AG04450 (cell line): ENCODE data around the gene ERBIN. TPM values are rescaled to one million over a fixed set of nuclear protein-coding genes. Genes with fewer than 3 reads are reported as not detected.

ENCODE experiments used
- CTCF ChIA-PET: fragments of 300-600, 350-600 bp; formaldehyde crosslinking; extraction: SDS; loops from one replicate; lab custom pipeline; 2022; ENCODE audit warnings: antibody characterized with exemption, inconsistent platforms; lab: Charles Lee
- POLR2A ChIA-PET: fragments of 350-600 bp; formaldehyde crosslinking; extraction: SDS; loops from one replicate; lab custom pipeline; 2021; ENCODE audit warnings: antibody characterized with exemption, inconsistent platforms; lab: Yijun Ruan, JAX
- DNase-seq: peaks from one replicate; pipeline ENCODE4 v3.0.0-alpha.2; 2011; ENCODE audit warnings: low read depth, low spot score
- H3K27ac ChIP-seq: one replicate; pipeline ENCODE4 v1.5.1; 2012; ENCODE audit warnings: low read depth, low read length, control low read depth
- H3K27me3 ChIP-seq: one replicate; pipeline ENCODE4 v1.6.0; 2012; ENCODE audit warnings: low read length; ENCODE audit not compliant: control insufficient read depth, insufficient read depth
- H3K4me3 ChIP-seq: 2 replicates; pipeline ENCODE4 v1.5.1; 2011; ENCODE audit warnings: mild to moderate bottlenecking, low read depth, low read length, control low read depth
- H3K9me3 ChIP-seq: 2 replicates; pipeline ENCODE4 v1.5.1; 2012; ENCODE audit warnings: low read length; ENCODE audit not compliant: control insufficient read depth, insufficient read depth
- CTCF ChIP-seq: IDR thresholded peaks from 2 replicates; pipeline ENCODE4 v1.5.1; 2011; ENCODE audit warnings: low read depth, low read length, control low read depth, inconsistent platforms
- polyA plus RNA-seq: library from polyadenylated mRNA; depleted of rRNA; stranded (reverse); fragments of >200 nt; gene quantifications from 2 replicates; pipeline ENCODE4 v1.2.3, GENCODE V29; 2011

The ERBIN gene
- polyA plus RNA-seq, 1 experiment: 64.8 TPM

GRCh38 chr5:66072031-66072430 lies 145.7 kb downstream of the ERBIN start:
- Histone ChIP-seq H3K27me3 (no peaks in the 10 kb centered on the region), H3K9me3 (no peaks in the 10 kb centered on the region), H3K27ac (no peak overlapping the region), H3K4me3 (no peak overlapping the region)
- no peak for TF ChIP-seq CTCF
- no peak for DNase-seq
- POLR2A ChIA-PET: no interaction called here
- CTCF ChIA-PET: no interaction called here

- POLR2A ChIA-PET: no interaction called here
These were observed 148.5 kb downstream of the ERBIN start for GRCh38 chr5:66074901-66075300.

GRCh38 chr5:66080664-66081063 lies 154.3 kb downstream of the ERBIN start:
- no peak for TF ChIP-seq CTCF
- Histone ChIP-seq H3K27me3 (no peaks in the 10 kb centered on the region), H3K9me3 (no peaks in the 10 kb centered on the region), H3K27ac (no peak overlapping the region), H3K4me3 (no peak overlapping the region)
- no peak for DNase-seq
- CTCF ChIA-PET: interaction anchor here (1.9 kb wide), 1 partner anchor 338 kb away, joined by 4 read pairs; no protein-coding TSS in a partner anchor
- POLR2A ChIA-PET: interaction anchor here (0.6 kb wide), 1 partner anchor 32 kb away, joined by 4 read pairs; no protein-coding TSS in a partner anchor

More at GRCh38 chr5:66074901-66075300, 148.5 kb downstream of the ERBIN start:
- H3K27ac ChIP-seq: no peak overlapping the region
- CTCF ChIA-PET: no interaction called here
- DNase-seq: no peak
- H3K27me3 ChIP-seq: no peaks in the 10 kb centered on the region
- no peak for TF ChIP-seq CTCF
- H3K9me3 ChIP-seq: no peaks in the 10 kb centered on the region
- H3K4me3 ChIP-seq: no peak overlapping the region

- Histone ChIP-seq H3K27ac (no peak overlapping the region), H3K4me3 (no peak overlapping the region), H3K9me3 (peaks cover 4% of the 10 kb centered on the region), H3K27me3 (no peaks in the 10 kb centered on the region)
- CTCF ChIA-PET: interaction anchor here (0.6 kb wide), 1 partner anchor 273 kb away, joined by 3 read pairs; no protein-coding TSS in a partner anchor
- POLR2A ChIA-PET: no interaction called here
- TF ChIP-seq CTCF: no peak
- DNase-seq: no peak
These were observed 163.0 kb downstream of the ERBIN start for GRCh38 chr5:66089384-66089783.

- ChIA-PET CTCF (no interaction called here), POLR2A (no interaction called here)
- H3K4me3 ChIP-seq: no peak overlapping the region
- TF ChIP-seq CTCF: no peak
- H3K27me3 ChIP-seq: no peaks in the 10 kb centered on the region
- H3K27ac ChIP-seq: no peak overlapping the region
- DNase-seq: no peak
- peaks cover 25% of the 10 kb centered on the region for H3K9me3 ChIP-seq
These were observed 174.5 kb downstream of the ERBIN start for GRCh38 chr5:66100851-66101250.
